Fibroblast of the aortic adventitia (primary cell): ENCODE measurements around the gene MYO18B. TPM values are rescaled to one million over a fixed set of nuclear protein-coding genes. Genes with fewer than 3 reads are reported as not detected.

Experiments
- DNase-seq: peaks from one replicate; pipeline ENCODE4 v3.0.0-alpha.2; 2010; ENCODE audit warnings: low read depth
- H3K4me3 ChIP-seq: 2 replicates; pipeline ENCODE4 v1.5.1; 2011; ENCODE audit warnings: low read depth, mild to moderate bottlenecking, control low read depth, low read length, moderate library complexity
- CTCF ChIP-seq: IDR thresholded peaks from 2 replicates; pipeline ENCODE4 v1.5.1; 2011; ENCODE audit warnings: mild to moderate bottlenecking, low read length, control low read depth, inconsistent platforms; ENCODE audit not compliant: insufficient read depth
- total RNA-seq: library from RNA; depleted of rRNA; stranded (reverse); fragments of >200 nt; gene quantifications from 2 replicates; pipeline ENCODE4 v1.2.3, GENCODE V29; 2012; ENCODE audit warnings: low replicate concordance

Gene MYO18B
- total RNA-seq, 1 donor, result not detected

DNA sequence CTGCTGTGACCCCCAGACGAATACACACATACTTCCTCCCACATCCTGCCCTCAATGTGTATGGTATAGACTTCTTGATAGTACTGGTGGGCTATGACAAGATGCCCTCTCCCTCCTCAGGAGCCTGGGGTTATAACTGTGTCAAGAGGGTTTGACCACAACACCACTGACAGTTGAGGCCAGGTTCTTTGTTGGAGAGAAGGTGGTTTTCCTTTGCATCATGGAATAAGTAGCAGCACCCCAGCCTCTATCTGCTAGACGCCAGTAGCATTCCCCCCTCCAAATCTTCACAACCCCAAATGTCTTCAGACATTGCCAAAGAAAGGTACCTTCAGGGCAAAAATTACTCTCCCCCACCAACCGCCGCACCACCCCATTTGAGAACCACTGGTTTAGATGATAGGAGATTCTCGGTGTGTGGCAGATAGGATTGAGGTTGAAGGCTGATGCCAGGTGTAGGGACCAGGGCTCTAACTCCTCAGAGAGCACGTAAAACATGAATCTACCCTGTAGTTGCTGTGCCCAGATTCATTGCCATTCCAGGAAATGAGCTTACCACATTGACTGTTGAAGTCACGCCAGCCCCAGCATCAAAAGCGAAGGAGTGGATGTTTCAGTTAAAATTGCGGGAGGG lies 5.5 kb upstream of the MYO18B start:
- no peak for TF ChIP-seq CTCF
- no peak for DNase-seq
- H3K4me3 ChIP-seq, result no peak overlapping the region

- H3K4me3 ChIP-seq, result no peak overlapping the region
- DNase-seq, result no peak
- no peak for TF ChIP-seq CTCF
Measured at GRCh38 chr22:25739659-25740344, 2.2 kb upstream of the MYO18B start.

GRCh38 chr22:25742918-25743708 lies 1.1 kb downstream of the MYO18B start:
- TF ChIP-seq CTCF, result no peak
- DNase-seq, result no peak
- no peak overlapping the region for H3K4me3 ChIP-seq

GRCh38 chr22:25744694-25745093 lies 2.7 kb downstream of the MYO18B start:
- DNase-seq, result no peak
- no peak overlapping the region for H3K4me3 ChIP-seq
- no peak for TF ChIP-seq CTCF

DNA sequence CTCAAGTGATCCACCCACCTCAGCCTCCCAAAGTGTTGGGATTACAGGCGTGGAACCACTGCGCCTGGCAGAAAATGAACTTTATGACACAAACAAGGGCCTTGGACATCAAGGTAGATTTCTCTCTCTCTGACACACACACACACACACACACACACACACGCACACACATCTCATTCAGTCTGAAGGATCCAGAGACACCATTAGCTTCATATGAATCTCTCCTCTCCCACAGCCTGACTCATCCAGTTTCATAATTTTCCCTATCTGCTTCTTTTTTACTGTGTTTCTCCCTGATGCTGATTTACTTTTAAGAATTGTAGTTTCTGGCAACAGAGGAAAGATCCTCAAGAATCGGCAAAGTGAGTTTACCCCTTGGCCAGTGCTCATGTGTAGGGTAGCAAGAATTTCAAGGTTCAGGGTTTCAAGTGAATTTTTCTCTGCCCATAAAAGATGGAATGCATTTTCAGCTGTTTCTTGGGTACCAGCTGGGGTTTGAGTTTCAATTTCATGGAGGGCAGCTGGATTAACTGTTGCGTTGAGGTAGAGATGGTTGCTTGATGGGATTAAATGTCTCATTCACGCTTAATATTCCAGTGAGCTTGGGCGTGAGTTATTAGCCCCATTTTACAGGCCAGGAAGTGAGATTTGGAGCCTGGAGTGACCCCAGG lies 3.5 kb downstream of the MYO18B start:
- no peak for TF ChIP-seq CTCF
- DNase-seq, result peak; percentile 78

DNA sequence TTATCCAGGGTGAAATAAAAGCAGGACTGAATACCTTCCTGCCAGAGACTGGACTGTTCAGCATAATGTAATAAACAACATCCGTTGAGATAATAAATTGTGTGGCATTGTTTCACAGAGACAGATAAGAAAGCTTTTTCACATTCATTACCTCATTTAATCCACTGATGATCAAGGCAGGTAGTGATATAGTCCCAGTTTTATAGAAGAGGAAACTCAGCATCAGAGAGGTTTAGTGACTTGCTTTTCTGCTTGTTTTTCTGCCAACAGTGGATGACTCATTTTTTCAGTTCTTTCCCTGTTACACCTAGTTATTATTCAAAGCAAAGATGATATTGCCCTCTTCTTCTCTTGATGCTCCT lies 4.0 kb downstream of the MYO18B start:
- H3K4me3 ChIP-seq, result no peak overlapping the region
- no peak for TF ChIP-seq CTCF
- peak; percentile 70 for DNase-seq

More for the DNA sequence above, 3.5 kb downstream of the MYO18B start:
- no peak overlapping the region for H3K4me3 ChIP-seq
